Measurements from ENCODE around the gene COL8A2.

Gene COL8A2

DNA sequence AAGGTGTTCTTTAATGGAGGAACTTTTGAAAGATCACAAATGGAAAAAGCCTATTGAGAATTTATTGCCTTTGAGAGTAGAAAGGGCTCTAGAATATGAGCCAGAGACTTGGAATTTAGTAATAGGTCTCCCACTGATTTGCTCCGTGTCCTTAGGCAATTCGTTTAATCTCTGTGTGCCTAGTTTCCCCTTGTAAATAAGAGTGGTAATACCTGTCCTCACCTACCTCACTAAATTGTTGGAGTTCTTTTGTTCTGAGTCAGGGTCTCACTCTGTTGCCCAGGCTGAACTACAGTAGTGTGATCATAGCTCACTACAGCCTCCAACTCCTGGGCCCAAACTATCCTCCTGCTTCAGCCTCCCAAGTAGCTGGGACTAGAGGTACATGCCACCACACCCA is 56.2 kb downstream of the COL8A2 start:
- no peaks in the 10 kb centered on the region for H3K27me3 ChIP-seq (ENCODE audit: insufficient read depth, insufficient read length)
- TF ChIP-seq SUZ12 (IDR thresholded peaks at IDR 0.05; ENCODE audit: extremely low read depth, insufficient read depth, insufficient read length) (no peak), YY1 (IDR thresholded peaks at IDR 0.05; ENCODE audit: insufficient read depth, insufficient read length) (no peak)
- no peak overlapping the region for H3K9ac ChIP-seq (ENCODE audit: insufficient read length, low read depth)

GRCh38 chr1:36067871-36068270 is 57.2 kb downstream of the COL8A2 start:
- DNase-seq (ENCODE audit: low read depth, low spot score) = no peak
- no peaks in the 10 kb centered on the region for H3K4me1 ChIP-seq (ENCODE audit: insufficient read depth, insufficient read length)
- H3K4me3 ChIP-seq (ENCODE audit: insufficient read length, low read depth) = no peak overlapping the region
- H3K27me3 ChIP-seq (ENCODE audit: insufficient read depth, insufficient read length) = no peaks in the 10 kb centered on the region
- no peak for TF ChIP-seq SUZ12 (IDR thresholded peaks at IDR 0.05; ENCODE audit: extremely low read depth, insufficient read depth, insufficient read length)
- TF ChIP-seq YY1 (IDR thresholded peaks at IDR 0.05; ENCODE audit: insufficient read depth, insufficient read length) = no peak
- no peak for TF ChIP-seq ZNF274 (IDR thresholded peaks at IDR 0.05; ENCODE audit: low read depth, low read length)
- no peaks in the 10 kb centered on the region for H3K36me3 ChIP-seq (ENCODE audit: insufficient read depth, insufficient read length, low read length)
- peaks cover 11% of the 10 kb centered on the region for H3K9me3 ChIP-seq (ENCODE audit: insufficient read depth, low read length)
- H3K9ac ChIP-seq (ENCODE audit: insufficient read length, low read depth) = no peak overlapping the region

More for the DNA sequence above, 56.2 kb downstream of the COL8A2 start:
- no peaks in the 10 kb centered on the region for H3K4me1 ChIP-seq (ENCODE audit: insufficient read depth, insufficient read length)
- no peak for DNase-seq (ENCODE audit: low read depth, low spot score)
- peaks cover 11% of the 10 kb centered on the region for H3K9me3 ChIP-seq (ENCODE audit: insufficient read depth, low read length)
- H3K36me3 ChIP-seq (ENCODE audit: insufficient read depth, insufficient read length, low read length) = no peaks in the 10 kb centered on the region
- no peak overlapping the region for H3K4me3 ChIP-seq (ENCODE audit: insufficient read length, low read depth)

- no peak for DNase-seq (ENCODE audit: low read depth, low spot score)
- no peak overlapping the region for H3K9ac ChIP-seq (ENCODE audit: insufficient read length, low read depth)
- no peak for TF ChIP-seq ZNF274 (IDR thresholded peaks at IDR 0.05; ENCODE audit: low read depth, low read length)
- TF ChIP-seq SUZ12 (IDR thresholded peaks at IDR 0.05; ENCODE audit: extremely low read depth, insufficient read depth, insufficient read length) = no peak
- no peak for TF ChIP-seq YY1 (IDR thresholded peaks at IDR 0.05; ENCODE audit: insufficient read depth, insufficient read length)
- H3K4me3 ChIP-seq (ENCODE audit: insufficient read length, low read depth) = no peak overlapping the region
- H3K36me3 ChIP-seq (ENCODE audit: insufficient read depth, insufficient read length, low read length) = no peaks in the 10 kb centered on the region
- no peaks in the 10 kb centered on the region for H3K9me3 ChIP-seq (ENCODE audit: insufficient read depth, low read length)
- no peaks in the 10 kb centered on the region for H3K27me3 ChIP-seq (ENCODE audit: insufficient read depth, insufficient read length)
- no peaks in the 10 kb centered on the region for H3K4me1 ChIP-seq (ENCODE audit: insufficient read depth, insufficient read length)
Measured at GRCh38 chr1:36062315-36062714, 62.7 kb downstream of the COL8A2 start.

GRCh38 chr1:36055706-36056105 is 69.3 kb downstream of the COL8A2 start:
- no peaks in the 10 kb centered on the region for H3K9me3 ChIP-seq (ENCODE audit: insufficient read depth, low read length)
- H3K27me3 ChIP-seq (ENCODE audit: insufficient read depth, insufficient read length) = no peaks in the 10 kb centered on the region
- H3K9ac ChIP-seq (ENCODE audit: insufficient read length, low read depth) = no peak overlapping the region
- peaks cover 21% of the 10 kb centered on the region for H3K36me3 ChIP-seq (ENCODE audit: insufficient read depth, insufficient read length, low read length)
- no peak overlapping the region for H3K4me3 ChIP-seq (ENCODE audit: insufficient read length, low read depth)
- no peak for TF ChIP-seq SUZ12 (IDR thresholded peaks at IDR 0.05; ENCODE audit: extremely low read depth, insufficient read depth, insufficient read length)
- no peak for TF ChIP-seq ZNF274 (IDR thresholded peaks at IDR 0.05; ENCODE audit: low read depth, low read length)
- TF ChIP-seq YY1 (IDR thresholded peaks at IDR 0.05; ENCODE audit: insufficient read depth, insufficient read length) = no peak
- no peaks in the 10 kb centered on the region for H3K4me1 ChIP-seq (ENCODE audit: insufficient read depth, insufficient read length)
- no peak for DNase-seq (ENCODE audit: low read depth, low spot score)

- DNase-seq (ENCODE audit: low read depth, low spot score) = no peak
- H3K27me3 ChIP-seq (ENCODE audit: insufficient read depth, insufficient read length) = no peaks in the 10 kb centered on the region
- no peak overlapping the region for H3K9ac ChIP-seq (ENCODE audit: insufficient read length, low read depth)
- no peaks in the 10 kb centered on the region for H3K9me3 ChIP-seq (ENCODE audit: insufficient read depth, low read length)
- no peak for TF ChIP-seq SUZ12 (IDR thresholded peaks at IDR 0.05; ENCODE audit: extremely low read depth, insufficient read depth, insufficient read length)
- H3K4me3 ChIP-seq (ENCODE audit: insufficient read length, low read depth) = no peak overlapping the region
- peaks cover 27% of the 10 kb centered on the region for H3K36me3 ChIP-seq (ENCODE audit: insufficient read depth, insufficient read length, low read length)
- no peaks in the 10 kb centered on the region for H3K4me1 ChIP-seq (ENCODE audit: insufficient read depth, insufficient read length)
Measured at GRCh38 chr1:36053978-36054377, 71.0 kb downstream of the COL8A2 start.

DNA sequence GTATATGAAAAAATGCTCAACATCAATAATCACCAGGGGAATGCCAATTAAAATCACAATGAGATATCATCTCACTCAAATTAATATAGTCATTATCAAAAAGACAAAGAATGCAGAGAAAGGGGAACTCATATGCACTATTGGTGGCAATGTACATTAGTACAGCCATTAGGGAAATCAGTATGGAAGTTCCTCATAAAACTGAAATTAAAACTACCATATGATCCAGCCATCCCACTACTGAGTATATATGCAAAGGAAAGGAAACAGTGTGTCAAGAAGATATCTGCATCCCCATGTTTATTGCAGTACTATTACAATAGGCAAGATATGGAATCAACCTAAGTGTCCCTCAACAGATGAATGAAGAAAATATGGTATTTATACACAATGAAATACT is 73.2 kb downstream of the COL8A2 start:
- no peak for DNase-seq (ENCODE audit: low read depth, low spot score)
- no peaks in the 10 kb centered on the region for H3K27me3 ChIP-seq (ENCODE audit: insufficient read depth, insufficient read length)
- H3K9me3 ChIP-seq (ENCODE audit: insufficient read depth, low read length) = no peaks in the 10 kb centered on the region
- H3K4me1 ChIP-seq (ENCODE audit: insufficient read depth, insufficient read length) = no peaks in the 10 kb centered on the region
- no peak overlapping the region for H3K4me3 ChIP-seq (ENCODE audit: insufficient read length, low read depth)
- H3K9ac ChIP-seq (ENCODE audit: insufficient read length, low read depth) = no peak overlapping the region
- H3K36me3 ChIP-seq (ENCODE audit: insufficient read depth, insufficient read length, low read length) = peaks cover 44% of the 10 kb centered on the region
- no peak for TF ChIP-seq YY1 (IDR thresholded peaks at IDR 0.05; ENCODE audit: insufficient read depth, insufficient read length)
- TF ChIP-seq SUZ12 (IDR thresholded peaks at IDR 0.05; ENCODE audit: extremely low read depth, insufficient read depth, insufficient read length) = no peak
- no peak for TF ChIP-seq ZNF274 (IDR thresholded peaks at IDR 0.05; ENCODE audit: low read depth, low read length)

All from NT2/D1 (cell line).